Lower leg skin (tissue), 3 donors: ENCODE measurements around the gene PIP4K2A.

Source experiments
- POLR2A ChIP-seq, 2 donors: fragments of 450-650 bp; IDR thresholded peaks; one replicate each; pipeline ENCODE4 v1.6.1; 2016 to 2017; ENCODE audit warnings: antibody characterized with exemption in 2 of 2, mild to moderate bottlenecking in 1 of 2, moderate library complexity in 1 of 2
- TF ChIP-seq, protein P1 (sequence below), 3 donors: fragments of 450-650 bp; IDR thresholded peaks; one replicate each; pipeline ENCODE4 v1.5.1; 2016; ENCODE audit warnings: antibody characterized with exemption in 3 of 3, mild to moderate bottlenecking in 3 of 3, moderate library complexity in 2 of 3

DNA sequence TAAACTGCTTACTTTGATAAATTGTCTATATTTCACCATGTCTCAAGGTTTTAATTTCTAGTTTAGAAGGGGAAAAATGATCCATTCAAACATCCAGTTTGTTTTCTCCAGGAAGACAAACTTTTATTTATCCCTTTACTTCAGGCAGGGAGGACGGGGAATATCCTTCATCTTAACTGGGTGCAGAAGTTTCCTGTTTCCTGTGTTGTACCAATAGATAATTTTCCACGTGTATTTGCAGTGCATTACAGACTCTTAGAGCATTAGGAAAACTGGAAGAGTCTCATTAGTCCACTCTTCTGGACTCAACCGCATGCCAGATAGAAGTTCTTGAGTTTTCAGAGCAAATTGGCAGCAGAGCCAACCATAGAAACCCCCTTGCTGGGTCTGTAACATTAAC is 39.4 kb upstream of the PIP4K2A start:
- TF ChIP-seq, protein P1, sequence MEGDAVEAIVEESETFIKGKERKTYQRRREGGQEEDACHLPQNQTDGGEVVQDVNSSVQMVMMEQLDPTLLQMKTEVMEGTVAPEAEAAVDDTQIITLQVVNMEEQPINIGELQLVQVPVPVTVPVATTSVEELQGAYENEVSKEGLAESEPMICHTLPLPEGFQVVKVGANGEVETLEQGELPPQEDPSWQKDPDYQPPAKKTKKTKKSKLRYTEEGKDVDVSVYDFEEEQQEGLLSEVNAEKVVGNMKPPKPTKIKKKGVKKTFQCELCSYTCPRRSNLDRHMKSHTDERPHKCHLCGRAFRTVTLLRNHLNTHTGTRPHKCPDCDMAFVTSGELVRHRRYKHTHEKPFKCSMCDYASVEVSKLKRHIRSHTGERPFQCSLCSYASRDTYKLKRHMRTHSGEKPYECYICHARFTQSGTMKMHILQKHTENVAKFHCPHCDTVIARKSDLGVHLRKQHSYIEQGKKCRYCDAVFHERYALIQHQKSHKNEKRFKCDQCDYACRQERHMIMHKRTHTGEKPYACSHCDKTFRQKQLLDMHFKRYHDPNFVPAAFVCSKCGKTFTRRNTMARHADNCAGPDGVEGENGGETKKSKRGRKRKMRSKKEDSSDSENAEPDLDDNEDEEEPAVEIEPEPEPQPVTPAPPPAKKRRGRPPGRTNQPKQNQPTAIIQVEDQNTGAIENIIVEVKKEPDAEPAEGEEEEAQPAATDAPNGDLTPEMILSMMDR (IDR thresholded peaks at IDR 0.05), result no peak
- TF ChIP-seq POLR2A (IDR thresholded peaks at IDR 0.05), result no peak
